ENCODE measurements around the gene UBL4A. TPM values are rescaled to one million over a fixed set of nuclear protein-coding genes. Genes with fewer than 3 reads are reported as not detected.

Gene UBL4A
- 10 to 100 TPM; 25.6 to 29.3 (median 28.1) TPM for polyA plus RNA-seq (ENCODE audit: insufficient read length in 3 of 3)

DNA sequence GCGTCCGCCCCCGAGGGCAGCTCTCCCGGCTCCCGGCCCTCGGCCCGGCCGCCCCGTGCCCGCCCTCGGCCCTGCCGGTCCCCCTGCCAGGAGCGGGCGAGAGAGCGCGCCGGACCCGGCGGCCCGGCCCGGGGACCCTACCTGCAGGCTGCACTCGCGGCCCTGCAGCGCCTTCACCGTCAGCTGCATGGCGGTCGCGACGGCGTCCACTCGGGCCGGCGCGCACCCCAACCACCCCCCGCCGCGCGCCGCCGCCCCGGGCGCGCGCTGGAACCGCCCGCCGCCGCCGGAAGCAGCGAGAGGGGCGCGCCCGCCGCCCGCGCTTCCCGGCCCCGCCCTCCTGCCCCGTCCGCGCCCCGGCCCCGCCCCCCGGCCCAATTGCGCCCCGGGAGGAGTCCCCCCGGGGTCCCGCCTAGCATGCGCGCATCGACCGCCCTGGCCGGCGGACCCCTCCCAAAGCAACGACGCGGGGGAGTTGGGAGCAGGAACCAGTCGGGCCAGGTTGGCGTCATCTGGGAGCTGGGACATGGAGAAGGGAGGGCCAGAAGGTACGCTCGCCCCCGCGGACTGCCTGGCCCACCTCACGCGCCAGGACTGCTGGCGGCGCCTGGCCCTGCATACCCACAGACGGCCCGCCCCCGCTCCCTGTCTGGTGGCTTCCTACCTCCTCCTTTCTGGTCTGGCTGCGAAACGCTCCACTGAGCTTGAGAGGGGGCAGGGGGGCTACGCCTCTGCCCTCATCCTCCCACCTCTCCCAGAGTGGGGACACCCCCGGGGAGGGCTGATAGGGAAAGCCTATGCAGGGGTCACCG is at the start of gene UBL4A:
Gene UBL4A (minus strand): TSS at position 220 of the 812 bp plus-strand sequence. CDS start 31 bp downstream, at position 189.
- DNase-seq (ENCODE audit: low read depth in 3 of 3, low spot score in 2 of 3) = peak in 2 of 3 donors; percentile 34 to 44

DNA sequence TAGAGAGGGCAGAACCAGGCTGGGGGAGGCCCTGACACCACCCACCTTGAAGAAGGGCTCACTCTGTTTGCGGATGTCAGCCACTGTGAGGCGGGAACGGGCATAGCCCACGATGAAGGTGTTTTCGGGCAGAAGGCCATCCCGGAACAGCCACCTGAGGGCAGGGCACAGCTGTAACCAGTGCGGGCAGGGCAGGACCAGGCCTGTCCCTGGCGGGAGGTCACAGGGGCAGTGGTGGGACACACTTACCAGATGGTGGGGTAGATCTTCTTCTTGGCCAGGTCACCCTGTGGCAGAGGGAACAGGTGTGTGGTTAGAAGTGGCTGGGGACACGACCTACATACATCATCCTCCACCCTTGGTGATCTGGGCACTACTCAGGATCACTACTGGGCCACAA is 49.5 kb upstream of the UBL4A start:
- no peak for DNase-seq (ENCODE audit: low read depth in 3 of 3, low spot score in 2 of 3)

DNA sequence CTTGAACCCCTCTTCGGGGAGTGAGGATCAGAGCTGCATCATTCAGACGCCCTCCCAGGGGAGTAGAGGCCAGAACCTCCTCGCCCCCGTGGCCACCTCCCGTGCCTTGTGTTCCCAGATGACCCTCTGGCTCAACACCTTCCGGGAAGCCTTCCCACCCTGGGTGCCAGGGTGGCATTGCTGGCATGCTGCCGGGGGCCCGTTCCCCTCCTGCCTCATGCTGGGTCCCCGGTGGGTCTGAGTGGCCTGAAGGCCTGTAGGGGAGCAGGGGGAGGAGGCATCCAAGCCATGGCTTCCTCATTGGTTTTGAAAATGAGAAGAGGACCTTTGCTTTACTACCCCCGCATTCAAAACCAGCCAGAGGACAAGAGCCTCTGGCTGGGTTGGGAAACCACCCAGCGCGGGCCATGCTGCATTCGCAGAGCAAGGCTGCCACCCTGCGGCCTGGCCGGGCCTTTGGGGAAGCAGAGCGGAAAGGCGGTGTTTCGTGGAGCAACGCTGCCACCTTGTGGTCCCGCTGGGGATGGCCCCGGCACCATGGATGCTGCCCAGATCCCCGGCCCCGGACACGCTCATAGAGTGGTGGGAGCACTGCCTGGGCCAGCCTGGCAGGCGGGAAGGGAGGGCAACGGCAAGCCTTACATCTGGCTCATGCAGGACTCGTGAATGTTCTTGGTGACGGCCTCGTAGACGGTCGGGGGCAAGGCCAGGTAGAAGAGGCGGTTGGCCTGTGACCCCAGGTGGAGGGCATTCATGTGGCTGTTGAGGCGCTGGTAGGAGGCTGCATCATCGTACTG is 48.3 kb upstream of the UBL4A start:
- no peak for DNase-seq (ENCODE audit: low read depth in 3 of 3, low spot score in 2 of 3)

DNA sequence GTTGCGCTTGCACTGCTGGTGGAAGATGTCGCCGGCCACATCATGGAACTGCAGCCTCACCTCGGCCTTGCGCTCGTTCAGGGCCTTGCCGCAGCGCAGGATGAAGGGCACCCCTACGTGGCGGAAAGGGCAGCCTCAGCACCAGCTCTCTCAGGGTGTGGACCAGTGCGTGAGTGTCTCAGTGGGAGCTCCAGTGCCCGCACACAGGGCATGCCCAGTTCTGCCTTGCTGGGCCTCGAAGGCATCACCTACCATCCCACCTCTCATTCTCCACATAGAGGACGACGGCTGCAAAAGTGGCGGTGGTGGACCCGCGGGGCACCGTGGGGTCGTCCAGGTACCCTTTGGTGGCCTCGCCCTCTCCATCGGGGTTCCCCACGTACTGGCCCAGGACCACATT is 46.3 kb upstream of the UBL4A start:
- DNase-seq (ENCODE audit: low read depth in 3 of 3, low spot score in 2 of 3) = no peak

DNA sequence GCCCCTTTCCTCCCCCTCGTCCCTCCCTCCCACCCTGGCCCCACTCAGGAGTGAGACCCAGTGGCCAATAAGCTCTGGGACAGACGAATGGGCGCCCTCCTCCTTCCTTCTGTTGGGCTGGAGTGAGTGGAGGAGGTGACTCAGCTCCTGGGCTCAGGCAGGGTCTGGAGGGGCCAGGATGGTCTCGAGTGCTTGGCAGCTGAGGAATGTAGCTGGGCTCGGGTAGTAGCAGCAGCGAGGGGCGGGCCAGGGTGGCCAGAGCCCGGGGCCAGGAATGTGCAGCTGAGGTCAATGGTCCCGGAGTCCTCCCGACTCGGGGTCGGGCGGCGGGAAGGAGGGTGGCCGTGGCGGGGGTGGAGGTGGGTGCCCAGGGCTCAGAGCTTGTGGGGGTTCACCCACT is 45.2 kb upstream of the UBL4A start:
- no peak for DNase-seq (ENCODE audit: low read depth in 3 of 3, low spot score in 2 of 3)

DNA sequence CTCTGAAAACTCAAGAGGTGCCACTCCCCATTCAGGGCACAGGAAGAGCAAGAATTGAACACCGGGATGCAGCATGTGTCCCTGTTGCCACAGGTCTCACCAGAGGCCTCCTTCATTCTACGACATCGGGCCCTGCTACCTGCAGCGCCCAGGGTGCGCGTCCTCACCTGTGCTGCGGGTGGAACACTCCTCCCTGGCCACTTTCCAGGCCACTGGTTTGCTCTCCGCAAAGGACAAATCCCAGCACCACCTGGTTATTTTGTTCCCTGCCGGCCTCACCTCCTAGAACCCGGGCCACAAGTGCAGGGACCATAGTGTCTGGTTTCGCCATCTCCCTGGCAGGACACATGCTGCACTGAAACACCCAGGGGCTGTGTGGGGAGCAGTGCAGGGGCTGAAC is 43.9 kb upstream of the UBL4A start:
- DNase-seq (ENCODE audit: low read depth in 3 of 3, low spot score in 2 of 3) = no peak

DNA sequence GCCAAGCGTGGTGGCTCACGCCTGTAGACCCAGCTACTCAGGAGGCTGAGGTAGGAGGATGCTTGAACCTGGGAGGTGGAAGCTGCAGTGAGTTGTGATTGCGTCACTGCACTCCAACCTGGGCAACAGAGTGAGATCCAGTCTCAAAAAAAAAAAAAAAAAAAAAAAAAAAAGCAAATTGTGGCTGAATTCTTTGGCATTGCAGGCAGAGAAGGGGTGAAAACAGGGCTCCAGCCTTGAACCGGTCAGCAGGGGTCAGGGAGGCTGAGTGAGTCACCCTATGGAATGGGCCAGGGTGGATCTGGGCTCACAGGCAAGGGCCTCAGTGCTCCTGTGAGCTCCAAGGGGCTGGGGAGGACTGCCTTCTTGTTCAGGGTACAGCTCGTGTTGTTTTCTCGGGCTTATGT is 42.8 kb upstream of the UBL4A start:
- no peak for DNase-seq (ENCODE audit: low read depth in 3 of 3, low spot score in 2 of 3)

DNA sequence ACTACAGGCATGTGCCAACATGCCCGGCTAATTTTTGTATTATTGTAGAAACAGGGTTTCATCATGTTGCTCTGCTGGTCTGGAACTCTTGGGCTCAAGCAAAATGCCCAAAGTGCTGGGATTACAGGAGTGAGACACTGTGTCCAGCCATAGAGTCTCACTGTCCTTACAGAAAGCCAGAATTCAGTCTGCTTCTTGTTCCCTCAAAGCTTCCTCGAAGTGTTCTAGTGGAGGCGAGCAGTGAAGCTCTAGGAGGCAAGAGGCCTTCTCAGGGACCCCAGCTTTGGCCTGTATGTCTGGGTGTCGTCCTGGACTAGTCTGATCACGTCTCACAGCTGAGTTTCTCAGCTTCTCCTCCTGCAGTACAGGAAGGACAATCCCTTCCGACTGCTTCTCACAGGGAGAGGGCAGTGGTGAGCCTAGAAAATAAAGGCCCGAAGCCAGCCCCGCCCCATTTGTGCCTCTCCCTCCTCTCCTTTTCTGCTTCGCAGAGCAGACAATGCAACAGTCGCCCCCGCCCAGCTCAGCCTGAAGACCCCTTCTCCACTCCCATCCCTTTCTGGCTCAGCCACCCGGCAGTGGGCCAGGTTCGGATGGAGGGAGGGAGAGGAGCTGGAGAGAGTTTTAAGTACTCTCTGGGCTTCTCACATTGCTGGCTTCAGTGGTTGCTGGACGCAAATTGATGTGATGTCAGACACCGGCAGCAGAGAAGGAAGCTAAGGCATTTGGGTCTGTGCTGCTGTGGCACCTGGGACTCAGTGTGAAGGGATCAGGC is 40.7 kb upstream of the UBL4A start:
- DNase-seq (ENCODE audit: low read depth in 3 of 3, low spot score in 2 of 3) = peak; percentile 57 to 64 (median 58)

DNA sequence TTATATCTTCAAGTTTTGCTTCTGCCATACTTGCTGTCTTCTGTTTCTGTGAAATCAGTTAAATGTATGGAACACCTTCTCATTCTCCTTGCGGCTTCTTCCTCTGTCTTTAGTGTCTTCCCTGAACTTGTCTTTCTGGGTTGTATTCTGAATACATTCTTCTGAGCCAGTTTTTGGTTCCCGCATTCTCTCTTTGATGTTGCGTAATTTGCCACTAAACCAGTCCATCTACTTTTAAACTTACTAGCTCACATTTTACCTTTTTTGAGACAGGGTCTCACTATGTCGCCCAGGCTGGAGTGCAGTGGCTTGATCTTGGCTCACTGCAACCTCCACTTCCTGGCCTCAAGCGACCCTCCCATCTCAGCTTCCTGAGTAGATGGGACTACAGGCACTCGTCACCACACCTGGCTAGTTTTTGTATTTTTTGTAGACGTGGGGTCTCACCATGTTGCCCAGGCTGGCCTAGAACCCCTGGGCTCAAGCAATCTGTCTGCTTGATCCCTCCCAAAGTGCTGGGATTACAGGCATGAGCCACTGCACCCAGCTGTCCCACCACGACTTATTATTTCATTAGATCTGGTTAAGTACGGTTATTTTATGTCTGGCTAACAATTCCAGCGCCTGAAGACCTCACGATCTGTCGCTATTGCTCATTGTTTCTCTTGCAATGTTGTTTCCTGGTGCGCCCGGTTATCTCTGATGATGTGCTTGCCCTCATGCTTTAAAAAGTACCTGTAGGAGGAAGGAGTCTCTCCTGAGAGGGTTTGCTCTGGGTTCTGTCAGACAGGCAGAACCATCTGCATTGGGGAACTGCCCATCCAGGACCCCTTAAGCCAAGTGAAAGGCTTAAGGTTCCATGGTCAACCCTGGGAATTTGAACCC is 39.4 kb upstream of the UBL4A start:
- no peak for DNase-seq (ENCODE audit: low read depth in 3 of 3, low spot score in 2 of 3)

DNA sequence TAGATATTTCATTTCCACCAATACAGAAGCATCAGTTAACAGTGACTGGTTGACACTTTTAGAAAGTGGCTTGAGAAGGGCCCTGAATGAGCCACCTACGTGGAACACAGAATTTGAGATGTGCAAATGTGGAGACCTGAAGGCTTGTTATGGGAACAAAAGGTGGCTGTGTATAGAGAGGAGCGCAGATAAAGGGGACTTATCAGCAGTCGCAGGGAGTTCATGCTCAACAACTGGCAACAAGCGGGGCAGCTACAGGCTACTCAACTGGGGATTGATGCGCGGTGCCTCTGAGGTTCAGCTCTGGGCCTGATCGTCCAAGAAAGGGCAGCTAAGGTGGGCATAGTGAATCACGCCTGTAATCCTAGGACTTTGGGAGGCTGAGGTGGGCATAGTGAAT is 33.0 kb upstream of the UBL4A start:
- no peak for DNase-seq (ENCODE audit: low read depth in 3 of 3, low spot score in 2 of 3)

DNA sequence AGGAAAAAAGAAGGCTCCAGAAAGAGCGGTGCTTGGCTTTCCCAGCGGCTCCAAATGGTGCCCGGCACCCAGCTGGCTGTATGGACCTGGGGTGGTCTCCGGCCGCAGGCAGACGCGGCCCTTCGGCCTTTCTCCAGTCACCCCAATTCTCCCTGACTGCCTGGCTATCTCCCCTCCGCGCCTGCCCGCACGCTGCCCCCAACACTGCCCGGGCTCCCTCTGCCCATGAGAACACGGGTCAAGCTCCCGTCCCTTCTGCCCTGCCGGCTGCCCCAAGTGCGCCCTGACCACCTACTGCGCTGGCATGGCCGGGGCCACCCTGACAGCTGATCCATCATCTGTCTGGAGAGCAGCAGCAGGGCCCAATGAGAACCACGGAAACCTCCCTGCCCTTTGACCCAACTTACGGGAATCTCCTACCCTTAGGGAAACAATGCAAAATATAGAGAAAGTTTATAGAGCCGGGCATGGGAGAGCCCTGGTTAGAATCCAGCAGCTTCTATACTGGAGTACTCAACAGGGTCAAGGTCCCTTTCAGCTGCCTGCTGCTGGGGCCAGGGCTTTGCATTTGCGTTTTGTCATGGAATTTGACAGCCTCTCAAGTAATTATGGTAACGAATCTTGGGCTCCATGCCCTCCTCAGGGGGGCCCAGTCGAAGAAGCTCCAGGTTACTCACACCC is 30.8 kb upstream of the UBL4A start:
- no peak for DNase-seq (ENCODE audit: low read depth in 3 of 3, low spot score in 2 of 3)

DNA sequence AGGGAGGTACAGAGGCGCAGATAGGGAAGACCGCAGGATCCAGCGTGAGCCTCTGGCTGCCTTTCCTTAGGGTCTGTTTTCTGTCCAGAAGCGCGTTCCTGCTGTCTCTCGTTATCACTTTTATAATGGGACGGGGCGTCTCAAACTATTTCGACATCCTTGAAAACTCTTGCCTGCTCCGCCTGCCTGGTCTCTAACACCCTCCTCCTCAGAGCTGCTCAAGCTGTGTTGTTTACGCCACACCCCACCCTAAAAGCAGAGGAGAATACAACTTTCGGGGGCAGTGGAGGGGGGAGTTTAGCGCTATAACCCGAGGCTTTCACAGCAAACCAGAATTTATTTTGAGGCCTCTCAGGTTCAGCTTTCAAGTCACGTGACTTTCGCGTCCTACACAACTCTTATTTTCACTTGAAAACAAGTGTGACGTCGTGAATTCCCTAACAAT is 30.3 kb upstream of the UBL4A start:
- peak in 2 of 3 donors; percentile 56 to 62 for DNase-seq (ENCODE audit: low read depth in 3 of 3, low spot score in 2 of 3)

DNA sequence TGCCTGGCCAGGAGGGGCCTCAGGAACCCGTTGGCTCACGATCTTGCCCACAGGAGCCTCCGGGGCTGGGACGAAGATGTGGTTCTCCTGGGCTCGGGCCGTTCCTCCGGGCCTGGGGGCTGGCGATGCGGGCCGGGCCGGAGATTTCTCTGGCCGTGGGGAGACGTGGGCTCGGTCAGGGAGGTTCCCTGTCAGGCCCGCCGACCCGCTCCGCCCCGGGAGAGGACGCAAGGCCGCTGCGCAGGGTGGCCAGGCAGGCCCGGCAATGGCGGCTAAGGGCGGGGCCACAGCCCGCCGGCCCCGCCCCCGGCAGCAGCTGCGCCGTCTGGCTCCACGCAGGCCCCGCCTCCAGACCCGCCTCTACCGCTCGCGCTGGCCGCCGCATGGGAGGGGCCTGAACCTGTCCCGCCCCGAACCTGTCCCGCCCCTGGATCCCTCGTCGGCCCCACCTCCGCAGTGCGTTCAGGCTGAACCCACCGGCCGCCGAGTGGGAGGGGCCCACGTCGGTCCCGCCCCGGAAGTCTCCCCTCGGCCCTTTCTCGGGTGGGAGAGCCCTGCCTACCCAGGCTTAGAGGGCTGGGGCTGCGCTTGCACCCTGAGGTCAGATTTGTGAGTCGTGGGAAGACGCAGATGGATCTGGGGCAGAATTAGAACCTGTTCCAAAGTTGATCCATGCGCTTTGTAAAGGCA is 29.7 kb upstream of the UBL4A start, which contains the start of gene FAM3A:
Gene FAM3A (minus strand): TSS at position 267 of the 690 bp plus-strand sequence. CDS start 460 bp downstream, outside the sequence.
- peak; percentile 36 to 73 (median 68) for DNase-seq (ENCODE audit: low read depth in 3 of 3, low spot score in 2 of 3)

DNA sequence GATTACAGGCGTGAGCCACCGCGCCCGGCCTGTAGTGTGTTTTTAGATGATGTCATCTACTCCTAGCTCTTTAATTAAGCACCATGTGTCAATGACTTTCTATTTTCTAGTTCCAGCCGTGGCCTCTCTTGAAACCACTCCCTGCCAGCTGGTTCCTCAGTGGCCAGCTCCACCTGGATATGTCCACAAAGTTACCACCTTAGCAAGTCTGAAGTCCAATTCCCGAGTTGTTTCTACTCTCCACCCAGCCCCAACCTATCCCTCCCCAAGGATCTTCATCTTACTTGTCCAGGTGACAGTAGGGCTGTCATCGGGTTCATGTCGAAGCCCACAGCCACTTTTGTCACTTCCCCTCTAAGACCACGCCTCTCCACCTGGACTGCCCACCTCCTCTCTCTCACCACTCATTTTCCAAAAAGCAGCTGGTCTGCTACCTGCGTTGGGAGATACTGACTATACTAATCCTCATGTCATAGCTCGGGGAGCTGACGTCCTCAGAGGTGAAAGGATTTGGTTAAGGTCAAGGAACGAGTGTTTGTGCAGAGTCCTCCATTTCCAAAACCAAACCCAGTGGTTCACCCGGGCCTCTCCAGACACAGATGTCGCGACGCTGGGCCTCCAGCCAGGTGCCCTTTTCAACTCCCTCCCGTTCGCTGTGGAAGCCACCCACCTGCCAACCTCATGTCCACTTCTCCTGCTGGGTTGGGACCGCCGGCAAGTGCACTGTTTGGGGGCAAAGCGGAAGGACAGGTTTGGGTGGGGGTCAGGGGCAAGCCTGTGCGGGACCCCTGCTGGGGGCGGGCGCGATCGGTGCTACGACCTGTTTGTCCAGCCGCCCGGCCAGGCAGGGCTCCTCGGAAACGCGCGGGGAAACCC is 28.9 kb upstream of the UBL4A start:
- DNase-seq (ENCODE audit: low read depth in 3 of 3, low spot score in 2 of 3) = no peak

DNA sequence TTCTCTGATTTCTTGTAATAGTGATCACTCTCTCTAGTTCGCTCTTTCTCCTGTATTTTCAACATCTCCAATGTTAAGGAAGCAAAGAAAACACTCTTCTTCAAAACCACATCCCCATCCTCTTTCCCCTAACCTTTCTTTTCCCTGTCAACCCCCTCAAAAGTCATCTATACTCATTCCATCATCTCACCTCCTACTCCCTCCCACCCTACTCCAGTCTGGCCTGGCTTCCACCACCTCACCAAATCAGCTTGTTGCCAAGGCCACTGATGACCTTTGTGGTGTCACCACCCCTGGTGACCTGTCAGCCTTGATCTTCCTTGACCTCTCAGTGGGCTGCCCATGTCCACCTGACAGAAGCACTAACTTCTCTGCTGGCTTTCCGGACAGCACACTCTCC is 27.3 kb upstream of the UBL4A start:
- no peak for DNase-seq (ENCODE audit: low read depth in 3 of 3, low spot score in 2 of 3)

DNA sequence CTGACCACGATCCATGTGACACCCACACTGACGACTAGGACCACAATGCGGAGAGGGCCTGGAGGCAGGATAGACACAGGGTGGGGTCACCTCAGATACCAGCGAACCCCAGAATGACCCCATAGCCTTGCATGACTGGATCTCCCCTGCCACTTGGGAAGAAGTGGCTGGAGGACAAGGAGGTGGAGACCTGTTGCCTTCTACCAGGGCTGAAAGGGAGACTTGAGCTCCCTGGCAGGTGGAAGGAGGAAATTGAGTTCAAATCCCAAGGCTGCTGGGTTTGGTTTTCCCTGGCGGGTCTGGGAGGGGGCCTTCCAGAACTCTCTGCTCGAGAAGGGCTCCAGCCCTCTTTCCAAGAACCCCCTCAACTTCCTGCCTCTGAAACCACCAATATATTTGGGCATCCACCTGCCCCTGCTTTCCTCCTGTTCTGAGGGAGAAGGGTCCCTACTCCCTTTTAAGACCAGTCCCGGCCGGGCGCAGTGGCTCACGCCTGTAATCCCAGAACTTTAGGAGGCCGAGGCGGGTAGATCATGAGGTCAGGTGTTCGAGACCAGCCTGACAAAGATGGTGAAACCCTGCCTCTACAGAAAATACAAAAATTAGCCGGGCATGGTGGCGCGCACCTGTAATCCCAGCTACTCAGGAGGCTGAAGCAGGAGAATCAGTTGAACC is 26.6 kb upstream of the UBL4A start:
- no peak for DNase-seq (ENCODE audit: low read depth in 3 of 3, low spot score in 2 of 3)

DNA sequence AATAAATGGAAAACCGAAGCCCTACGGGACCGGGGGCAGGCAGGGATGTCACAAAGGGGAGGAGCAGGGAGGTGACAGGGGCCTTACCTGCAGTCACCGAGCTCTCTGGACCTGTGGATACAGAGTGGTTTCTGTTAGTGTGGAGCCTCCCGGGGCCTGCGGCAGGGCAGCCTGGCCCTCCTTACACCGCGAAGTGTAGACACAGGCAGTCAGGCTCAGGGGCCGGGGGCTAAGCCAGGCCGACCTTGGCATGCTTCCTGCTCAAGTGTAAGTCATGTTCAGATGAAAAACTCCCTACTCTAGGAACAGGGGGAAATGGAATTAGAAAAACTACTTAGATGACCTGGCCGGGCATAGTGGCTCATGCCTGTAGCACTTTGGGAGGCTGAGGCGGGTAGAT is 25.3 kb upstream of the UBL4A start:
- DNase-seq (ENCODE audit: low read depth in 3 of 3, low spot score in 2 of 3) = no peak
